ENCODE data around the gene RAB8A. TPM values are rescaled to one million over a fixed set of nuclear protein-coding genes. Genes with fewer than 3 reads are reported as not detected.

Gene RAB8A
- total and polyA plus RNA-seq, 2 donors from 2014 or later: 38.5 to 75.6 TPM

DNA sequence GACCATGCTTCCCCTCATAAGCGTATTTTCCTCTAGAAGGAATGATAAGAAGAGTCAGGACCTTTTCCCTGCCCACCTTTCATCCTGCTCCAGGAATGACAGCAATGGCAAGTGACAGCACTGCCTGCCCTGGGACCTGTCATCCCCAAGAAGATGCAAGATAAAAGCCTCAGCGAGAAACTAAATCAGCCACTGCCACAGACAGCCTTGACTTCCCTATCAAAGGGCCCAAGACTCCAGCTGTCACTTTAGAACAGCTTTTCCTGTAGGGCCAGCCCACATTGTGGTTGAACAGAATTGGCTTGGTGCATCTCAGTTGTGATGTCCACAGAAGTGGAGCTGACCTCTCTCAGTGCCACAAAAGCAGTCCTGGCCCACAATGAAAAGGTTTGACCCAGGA, 1.1 kb downstream of the RAB8A start:
- DNase-seq: no peak
- H3K9me3 ChIP-seq (ENCODE audit: control insufficient read depth in 2 of 3, insufficient read depth in 1 of 3, low read length in 3 of 3): no peaks in the 10 kb centered on the region
- H3K9ac ChIP-seq (ENCODE audit: low read length in 3 of 3): peak overlapping the region in 1 of 3 donors; percentile 98
- H3K36me3 ChIP-seq (ENCODE audit: control insufficient read depth in 2 of 3, insufficient read depth in 3 of 3, low read length in 3 of 3): peaks cover 0 to 5% (median 0%) of the 10 kb centered on the region in 3 donors
- H3K4me1 ChIP-seq (ENCODE audit: control insufficient read depth in 2 of 3, insufficient read depth in 2 of 3, low read depth in 1 of 3, low read length in 3 of 3): peaks cover 0 to 20% (median 16%) of the 10 kb centered on the region in 3 donors
- no peak overlapping the region for H3K27ac ChIP-seq (ENCODE audit: low read depth in 2 of 2, low read length in 2 of 2)
- TF ChIP-seq, protein P1, sequence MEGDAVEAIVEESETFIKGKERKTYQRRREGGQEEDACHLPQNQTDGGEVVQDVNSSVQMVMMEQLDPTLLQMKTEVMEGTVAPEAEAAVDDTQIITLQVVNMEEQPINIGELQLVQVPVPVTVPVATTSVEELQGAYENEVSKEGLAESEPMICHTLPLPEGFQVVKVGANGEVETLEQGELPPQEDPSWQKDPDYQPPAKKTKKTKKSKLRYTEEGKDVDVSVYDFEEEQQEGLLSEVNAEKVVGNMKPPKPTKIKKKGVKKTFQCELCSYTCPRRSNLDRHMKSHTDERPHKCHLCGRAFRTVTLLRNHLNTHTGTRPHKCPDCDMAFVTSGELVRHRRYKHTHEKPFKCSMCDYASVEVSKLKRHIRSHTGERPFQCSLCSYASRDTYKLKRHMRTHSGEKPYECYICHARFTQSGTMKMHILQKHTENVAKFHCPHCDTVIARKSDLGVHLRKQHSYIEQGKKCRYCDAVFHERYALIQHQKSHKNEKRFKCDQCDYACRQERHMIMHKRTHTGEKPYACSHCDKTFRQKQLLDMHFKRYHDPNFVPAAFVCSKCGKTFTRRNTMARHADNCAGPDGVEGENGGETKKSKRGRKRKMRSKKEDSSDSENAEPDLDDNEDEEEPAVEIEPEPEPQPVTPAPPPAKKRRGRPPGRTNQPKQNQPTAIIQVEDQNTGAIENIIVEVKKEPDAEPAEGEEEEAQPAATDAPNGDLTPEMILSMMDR (IDR thresholded peaks at IDR 0.05; ENCODE audit: borderline replicate concordance, extremely low read depth, insufficient read depth): no peak
- FAIRE-seq: no peak
- intact Hi-C loops (cut with DNase I): no loop called here
- peak overlapping the region; percentile 94 to 97 (median 94) for H3K4me3 ChIP-seq (ENCODE audit: low read length in 3 of 3)
- no peaks in the 10 kb centered on the region for H3K27me3 ChIP-seq (ENCODE audit: control insufficient read depth, insufficient read depth, low read length)

DNA sequence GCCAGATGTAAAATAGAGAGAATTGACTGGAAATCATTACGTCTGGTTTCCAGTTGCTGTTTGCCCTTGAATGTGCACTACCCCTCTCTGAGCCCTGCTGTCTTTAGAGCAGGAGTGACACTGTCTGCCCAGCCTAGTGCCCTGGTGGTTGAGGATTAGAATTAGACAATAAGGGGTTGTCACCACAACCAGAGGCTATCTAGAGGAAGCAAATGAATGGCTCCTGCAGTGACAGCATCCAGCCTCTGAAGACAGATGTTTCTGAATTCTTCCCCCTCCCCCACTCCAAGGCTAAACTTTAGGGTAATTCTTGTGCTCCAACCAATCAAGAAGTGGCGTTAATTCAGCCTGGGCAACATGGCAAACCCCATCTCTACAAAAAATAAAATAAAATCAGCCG, 2.0 kb downstream of the RAB8A start:
- Histone ChIP-seq H3K9ac (ENCODE audit: low read length in 3 of 3) (no peak overlapping the region), H3K27me3 (ENCODE audit: control insufficient read depth, insufficient read depth, low read length) (no peaks in the 10 kb centered on the region), H3K4me3 (ENCODE audit: low read length in 3 of 3) (no peak overlapping the region), H3K27ac (ENCODE audit: low read depth in 2 of 2, low read length in 2 of 2) (no peak overlapping the region), H3K9me3 (ENCODE audit: control insufficient read depth in 2 of 3, insufficient read depth in 1 of 3, low read length in 3 of 3) (no peaks in the 10 kb centered on the region), H3K36me3 (ENCODE audit: control insufficient read depth in 2 of 3, insufficient read depth in 3 of 3, low read length in 3 of 3) (peaks cover 0 to 13% (median 4%) of the 10 kb centered on the region in 3 donors), H3K4me1 (ENCODE audit: control insufficient read depth in 2 of 3, insufficient read depth in 2 of 3, low read depth in 1 of 3, low read length in 3 of 3) (peaks cover 0 to 20% (median 16%) of the 10 kb centered on the region in 3 donors)
- intact Hi-C loops (cut with DNase I): no loop called here
- TF ChIP-seq, protein P1 (IDR thresholded peaks at IDR 0.05; ENCODE audit: borderline replicate concordance, extremely low read depth, insufficient read depth): no peak
- no peak for DNase-seq
- FAIRE-seq: no peak

DNA sequence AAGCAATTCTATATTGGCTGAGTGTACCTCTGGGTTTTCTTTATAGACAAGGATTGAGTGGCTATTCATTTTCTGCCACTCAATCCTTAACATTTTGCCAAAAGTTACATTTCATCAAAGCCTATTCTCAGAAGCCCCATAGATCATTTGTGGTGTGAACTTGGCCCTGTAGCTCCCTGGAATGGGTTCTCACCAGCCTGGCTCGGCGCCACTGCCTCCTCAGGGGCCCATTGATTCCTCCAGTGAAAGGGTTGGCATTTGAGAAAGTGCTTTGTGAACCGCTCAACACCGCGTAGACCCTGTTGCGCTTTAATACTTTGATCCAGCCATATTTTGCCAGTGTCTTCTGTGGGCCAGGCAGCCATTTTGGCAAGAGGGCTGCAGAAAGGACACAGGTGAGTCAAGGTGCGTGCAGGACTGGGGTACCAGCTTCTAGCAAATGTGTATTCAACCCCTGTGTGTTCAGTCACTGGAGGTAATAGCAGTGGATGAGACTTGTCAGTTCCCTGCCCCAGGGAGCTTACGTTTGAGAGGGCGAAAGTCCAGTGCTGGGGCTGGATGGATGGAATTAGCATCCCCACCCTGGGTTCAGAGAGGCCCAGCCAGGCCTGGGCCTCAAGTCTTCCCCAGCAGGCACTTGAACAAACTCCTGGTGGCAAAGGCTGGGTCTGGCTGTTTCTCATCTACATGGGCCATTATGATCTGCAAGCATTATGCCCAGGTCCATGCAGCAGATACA, 3.8 kb downstream of the RAB8A start:
- Histone ChIP-seq H3K9ac (ENCODE audit: low read length in 3 of 3) (no peak overlapping the region), H3K27me3 (ENCODE audit: control insufficient read depth, insufficient read depth, low read length) (no peaks in the 10 kb centered on the region), H3K4me1 (ENCODE audit: control insufficient read depth in 2 of 3, insufficient read depth in 2 of 3, low read depth in 1 of 3, low read length in 3 of 3) (peaks cover 0 to 20% (median 16%) of the 10 kb centered on the region in 3 donors), H3K27ac (ENCODE audit: low read depth in 2 of 2, low read length in 2 of 2) (no peak overlapping the region), H3K36me3 (ENCODE audit: control insufficient read depth in 2 of 3, insufficient read depth in 3 of 3, low read length in 3 of 3) (peaks cover 0 to 15% (median 7%) of the 10 kb centered on the region in 3 donors), H3K9me3 (ENCODE audit: control insufficient read depth in 2 of 3, insufficient read depth in 1 of 3, low read length in 3 of 3) (no peaks in the 10 kb centered on the region), H3K4me3 (ENCODE audit: low read length in 3 of 3) (no peak overlapping the region)
- intact Hi-C loops (cut with DNase I): no loop called here
- TF ChIP-seq, protein P1 (IDR thresholded peaks at IDR 0.05; ENCODE audit: borderline replicate concordance, extremely low read depth, insufficient read depth): no peak
- DNase-seq (no peak), FAIRE-seq (no peak)

Measured in kidney (tissue), 14 donors.